Tongue (tissue), 1 donor: ENCODE results near the gene SYT12. TPM values are rescaled to one million over a fixed set of nuclear protein-coding genes. Genes with fewer than 3 reads are reported as not detected.

Source experiments
- total RNA-seq: library from RNA; depleted of rRNA; stranded (reverse); fragments of >200 nt; gene quantifications from one replicate; pipeline ENCODE4 v1.2.3, GENCODE V29; 2014

Gene SYT12
- total RNA-seq, 1 donor from 2014 or later: 0.41 TPM

Other genes starting within 250 kb of the SYT12 start
- 14.7 TPM for gene RCE1, start 179.7 kb upstream of the SYT12 start, total RNA-seq
- gene LRFN4, start 166.1 kb upstream of the SYT12 start, total RNA-seq: 21.7 TPM
- gene PC, start 64.8 kb upstream of the SYT12 start, total RNA-seq: 24.4 TPM
- gene C11orf86, start 47.8 kb upstream of the SYT12 start, total RNA-seq: not detected
- gene RHOD, start 33.7 kb downstream of the SYT12 start, total RNA-seq: 14.4 TPM
- 84.7 TPM for gene KDM2A, start 96.1 kb downstream of the SYT12 start, total RNA-seq
- gene GRK2, start 243.3 kb downstream of the SYT12 start, total RNA-seq: 47.8 TPM